Germinal center (tissue), 1 donor: Measurements from ENCODE around the gene OR10S1.
"Not testable (repeated sequence)": the region's sequence is repeated elsewhere in the genome, so short reads cannot be mapped to it uniquely, and the experiment has no call there.

Source experiments
- DNase-seq: peaks from one replicate; pipeline ENCODE4 v3.0.0; 2012; ENCODE audit warnings: mixed read lengths, low spot score

The OR10S1 gene, protein sequence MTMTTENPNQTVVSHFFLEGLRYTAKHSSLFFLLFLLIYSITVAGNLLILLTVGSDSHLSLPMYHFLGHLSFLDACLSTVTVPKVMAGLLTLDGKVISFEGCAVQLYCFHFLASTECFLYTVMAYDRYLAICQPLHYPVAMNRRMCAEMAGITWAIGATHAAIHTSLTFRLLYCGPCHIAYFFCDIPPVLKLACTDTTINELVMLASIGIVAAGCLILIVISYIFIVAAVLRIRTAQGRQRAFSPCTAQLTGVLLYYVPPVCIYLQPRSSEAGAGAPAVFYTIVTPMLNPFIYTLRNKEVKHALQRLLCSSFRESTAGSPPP

DNA sequence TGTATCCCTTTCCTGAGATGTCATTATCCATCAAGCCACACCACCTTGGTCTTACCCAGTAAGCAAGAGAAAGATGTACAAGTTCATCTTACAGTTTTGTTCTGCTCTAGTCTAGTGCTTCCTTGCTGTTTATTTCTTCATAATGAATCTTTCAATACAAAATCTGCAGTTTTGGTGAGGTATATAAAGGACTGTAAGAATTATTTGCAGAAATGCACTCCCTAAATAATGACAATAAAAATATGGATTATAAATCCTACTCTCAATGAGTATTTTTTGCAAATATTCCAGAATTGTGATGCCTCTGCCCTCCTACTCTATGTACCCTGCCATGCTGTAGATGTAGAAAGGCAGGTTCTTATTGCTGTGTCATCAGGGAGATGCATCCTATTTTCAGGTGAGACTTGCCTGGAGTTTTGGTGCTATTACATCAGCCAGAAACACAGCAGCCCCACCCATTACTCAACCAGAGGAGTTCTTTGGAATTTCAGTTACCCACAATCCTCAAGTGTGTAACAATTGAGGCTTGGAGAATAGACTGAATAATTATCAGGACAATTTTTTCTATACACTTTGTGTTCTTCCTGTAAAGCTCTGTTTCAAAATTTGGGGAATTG lies at the start of gene OR10S1:
TSS of gene OR10S1 (minus strand) at position 51 of the 617 bp plus-strand sequence. CDS start 117 bp downstream, outside the sequence.
- no peak for DNase-seq

DNA sequence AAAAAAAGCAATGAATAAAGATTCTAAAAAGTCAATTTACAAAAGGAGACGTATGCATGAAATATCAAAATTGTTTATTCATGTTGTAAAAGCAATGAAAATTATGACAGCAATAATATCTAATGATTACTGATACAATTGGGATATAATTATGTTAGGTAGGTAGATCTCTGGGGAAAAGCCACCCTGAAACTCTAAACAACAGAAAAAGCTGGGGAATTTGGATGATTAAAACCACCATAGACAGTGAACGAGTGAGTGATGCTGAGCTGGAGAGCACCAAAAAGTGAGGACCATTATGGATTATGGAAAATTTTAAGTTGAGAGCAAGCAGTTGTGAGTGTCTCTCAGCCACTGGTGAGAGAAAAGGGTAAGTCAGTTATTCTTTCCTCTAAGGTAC lies 48.9 kb upstream of the OR10S1 start, which contains the start of gene OR10G8:
TSS of gene OR10G8 (plus strand) at position 301 of the 400 bp plus-strand sequence. CDS start 2,825 bp downstream, outside the sequence.
- DNase-seq = no peak

DNA sequence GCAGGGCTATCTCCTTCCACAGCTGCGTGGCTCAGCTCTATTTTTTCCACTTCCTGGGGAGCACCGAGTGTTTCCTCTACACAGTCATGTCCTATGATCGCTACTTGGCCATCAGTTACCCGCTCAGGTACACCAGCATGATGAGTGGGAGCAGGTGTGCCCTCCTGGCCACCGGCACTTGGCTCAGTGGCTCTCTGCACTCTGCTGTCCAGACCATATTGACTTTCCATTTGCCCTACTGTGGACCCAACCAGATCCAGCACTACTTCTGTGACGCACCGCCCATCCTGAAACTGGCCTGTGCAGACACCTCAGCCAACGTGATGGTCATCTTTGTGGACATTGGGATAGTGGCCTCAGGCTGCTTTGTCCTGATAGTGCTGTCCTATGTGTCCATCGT lies 38.3 kb upstream of the OR10S1 start:
- DNase-seq = not testable (repeated sequence)

DNA sequence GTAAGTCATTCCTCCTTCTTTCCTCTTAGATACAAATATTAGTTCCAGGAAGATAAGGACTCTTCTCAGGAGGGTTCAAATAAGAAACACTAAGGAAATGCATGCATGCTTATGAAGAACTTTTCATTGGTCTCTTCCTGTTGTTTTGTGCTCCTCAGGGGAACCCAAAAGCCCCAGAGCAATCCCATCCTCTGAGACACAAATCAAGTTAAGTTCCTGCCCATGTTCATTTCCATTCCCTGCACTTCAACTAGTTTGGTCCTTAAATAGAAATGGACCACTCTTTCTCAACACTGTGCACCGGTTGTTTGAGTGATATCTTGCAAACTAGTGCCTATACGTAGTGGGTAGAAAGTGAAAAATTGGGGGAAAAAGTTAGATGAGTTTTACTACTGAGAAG lies 35.1 kb upstream of the OR10S1 start, which contains the start of gene OR10G4:
TSS of gene OR10G4 (plus strand) at position 301 of the 400 bp plus-strand sequence. CDS start 2,578 bp downstream, outside the sequence.
- no peak for DNase-seq

DNA sequence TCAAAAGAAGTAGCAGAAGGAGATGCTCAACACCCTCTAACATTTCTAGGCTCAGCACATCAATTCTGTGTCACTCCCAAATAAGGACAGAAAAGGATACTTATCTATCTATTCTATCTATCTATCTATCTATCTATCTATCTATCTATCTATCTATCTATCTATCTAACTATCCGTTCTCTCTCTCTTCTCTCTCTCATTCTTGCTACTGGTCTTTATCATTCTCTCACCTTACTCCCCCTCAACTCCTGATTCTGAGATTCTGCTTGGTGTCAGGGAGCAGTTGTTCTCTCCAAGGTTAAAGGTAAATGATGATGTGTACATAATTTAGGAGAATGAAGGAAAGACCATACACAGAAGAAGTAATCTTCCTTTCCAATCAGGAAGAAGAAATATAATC lies 17.5 kb upstream of the OR10S1 start, which contains the start of gene OR10G6:
TSS of gene OR10G6 (minus strand) at position 43 of the 400 bp plus-strand sequence. CDS start at position 43, 0 bp downstream.
- DNase-seq = no peak

DNA sequence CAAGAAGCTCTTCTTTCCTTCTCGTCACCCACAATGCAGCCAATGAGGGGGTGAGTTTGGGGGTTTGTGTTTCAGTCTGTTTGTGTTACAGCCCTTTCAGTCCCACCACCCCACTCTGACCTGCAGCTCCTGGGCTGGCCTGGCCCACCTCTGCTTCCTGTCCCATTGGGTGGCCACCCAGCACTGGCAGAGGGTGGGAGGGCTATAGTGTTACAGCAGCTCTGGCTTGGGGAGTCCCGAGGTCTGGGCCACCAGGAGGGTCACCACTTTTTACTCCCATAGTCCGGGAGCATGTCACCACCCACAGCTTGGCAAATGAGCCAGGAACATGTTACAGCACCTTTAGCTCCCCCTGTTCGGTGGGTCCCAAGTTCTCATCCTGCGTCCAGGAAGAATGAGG lies 1.7 kb upstream of the OR10S1 start:
- no peak for DNase-seq

DNA sequence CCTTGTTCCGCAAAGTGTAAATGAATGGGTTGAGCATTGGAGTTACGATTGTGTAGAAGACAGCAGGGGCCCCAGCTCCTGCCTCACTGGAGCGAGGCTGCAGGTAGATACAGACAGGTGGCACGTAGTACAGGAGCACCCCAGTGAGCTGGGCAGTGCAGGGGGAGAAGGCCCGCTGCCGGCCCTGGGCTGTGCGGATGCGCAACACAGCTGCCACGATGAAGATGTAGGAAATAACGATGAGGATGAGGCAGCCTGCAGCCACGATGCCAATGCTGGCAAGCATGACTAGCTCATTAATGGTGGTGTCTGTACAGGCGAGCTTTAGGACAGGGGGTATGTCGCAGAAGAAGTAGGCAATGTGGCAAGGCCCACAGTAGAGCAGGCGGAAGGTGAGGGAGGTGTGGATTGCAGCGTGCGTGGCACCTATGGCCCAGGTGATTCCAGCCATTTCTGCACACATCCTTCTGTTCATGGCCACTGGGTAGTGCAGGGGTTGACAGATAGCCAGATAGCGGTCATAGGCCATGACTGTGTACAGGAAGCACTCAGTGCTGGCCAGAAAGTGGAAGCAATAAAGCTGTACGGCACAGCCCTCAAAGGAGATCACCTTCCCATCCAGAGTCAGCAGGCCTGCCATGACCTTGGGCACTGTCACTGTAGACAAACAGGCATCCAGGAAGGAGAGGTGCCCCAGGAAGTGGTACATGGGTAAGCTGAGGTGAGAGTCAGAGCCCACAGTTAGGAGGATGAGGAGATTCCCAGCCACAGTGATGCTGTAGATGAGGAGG lies 616 bp downstream of the OR10S1 start:
- no peak for DNase-seq

DNA sequence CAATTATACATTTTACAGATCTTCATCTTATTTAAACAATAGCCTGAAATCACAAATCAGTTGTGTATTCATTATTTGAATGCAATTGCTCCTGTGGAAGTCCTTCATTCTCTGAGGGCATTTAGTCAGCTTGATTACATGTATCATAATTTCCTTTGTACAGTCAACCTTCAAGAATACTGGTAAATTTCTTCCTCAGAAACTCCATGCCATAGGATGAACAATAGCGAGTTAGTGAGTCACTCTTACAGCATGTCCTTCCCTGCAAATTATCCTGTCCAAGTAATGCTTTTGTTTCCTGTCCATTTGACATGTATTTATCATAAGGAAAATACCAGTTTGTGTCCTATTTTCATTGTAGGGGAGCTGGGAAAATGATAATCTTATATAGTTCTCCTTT lies 3.8 kb downstream of the OR10S1 start:
- DNase-seq = no peak

DNA sequence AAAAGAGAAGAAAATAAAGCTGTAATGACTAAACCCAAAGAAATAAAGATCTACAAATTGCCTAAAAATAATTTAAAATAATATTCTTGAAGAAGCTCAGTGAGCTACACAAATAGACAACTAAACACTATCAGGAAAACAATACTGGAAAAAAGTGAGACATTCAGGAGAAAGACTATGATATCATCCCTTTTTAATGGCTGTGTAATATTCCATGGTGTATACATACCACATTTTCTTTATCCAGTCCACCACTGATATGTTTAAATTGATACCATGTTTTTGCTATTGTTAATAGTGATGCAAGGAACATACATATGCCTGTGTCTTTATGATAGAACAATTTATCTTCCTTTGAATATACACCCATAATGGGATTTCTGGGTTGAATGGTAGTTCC lies 20.8 kb downstream of the OR10S1 start:
- DNase-seq = no peak

DNA sequence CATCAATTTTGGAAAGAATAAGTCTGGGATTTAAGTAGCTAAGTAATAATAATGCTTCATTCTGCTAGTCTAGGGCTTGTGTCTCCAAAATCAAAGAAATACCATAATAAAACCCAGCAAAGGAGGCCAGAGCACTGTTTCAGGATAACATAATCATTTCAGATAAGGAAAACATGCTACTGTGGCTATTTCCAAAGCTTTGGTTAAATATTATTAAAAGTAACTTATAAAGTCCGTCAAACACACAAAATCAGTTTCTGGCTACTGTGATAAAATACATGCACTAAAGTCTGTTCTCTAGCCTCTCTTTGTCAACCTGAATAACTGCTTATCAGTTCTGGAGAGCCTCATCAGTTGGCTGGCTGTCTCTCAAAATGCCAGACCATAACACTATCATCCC lies 32.4 kb downstream of the OR10S1 start:
- DNase-seq = no peak

DNA sequence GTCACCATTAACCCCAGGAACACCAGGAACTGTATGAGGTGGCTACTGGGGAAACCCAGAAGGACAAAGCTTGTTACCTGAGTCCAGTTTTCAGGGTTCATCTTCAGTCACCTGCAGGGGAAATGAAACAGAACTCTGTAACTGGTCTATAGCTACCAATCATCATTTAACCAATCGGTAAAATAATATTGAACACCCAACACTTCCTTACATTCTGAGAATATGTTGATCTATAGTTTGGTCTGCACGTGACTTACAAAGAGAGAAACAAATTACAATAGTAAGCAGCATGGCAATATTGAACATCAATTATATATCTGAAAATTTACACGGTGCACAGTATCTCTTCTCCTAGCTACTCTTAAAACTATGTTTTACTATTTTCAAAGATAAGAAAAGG lies 33.8 kb downstream of the OR10S1 start, which contains the start of gene OR6T1:
TSS of gene OR6T1 (minus strand) at position 101 of the 400 bp plus-strand sequence. CDS start at position 101, 0 bp downstream.
- no peak for DNase-seq

DNA sequence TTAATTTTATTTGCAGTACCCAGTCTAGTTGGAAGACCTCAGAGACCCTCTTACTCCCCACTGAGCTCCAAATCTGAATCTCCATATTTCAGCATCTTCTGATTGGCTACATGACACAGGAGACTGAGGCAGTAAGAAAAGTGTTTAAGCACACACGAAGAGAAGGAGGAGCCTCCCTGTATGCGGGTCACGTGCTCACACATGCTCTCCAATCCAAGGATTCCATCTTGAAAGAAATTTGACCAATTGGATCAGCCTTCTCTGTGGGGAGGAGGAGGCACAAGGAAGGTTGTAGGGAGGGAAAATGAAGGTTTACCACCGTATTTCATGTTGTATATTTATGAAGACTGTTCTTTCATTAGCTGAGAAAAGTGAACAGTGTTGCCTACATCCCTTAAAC lies 35.2 kb downstream of the OR10S1 start:
- no peak for DNase-seq

DNA sequence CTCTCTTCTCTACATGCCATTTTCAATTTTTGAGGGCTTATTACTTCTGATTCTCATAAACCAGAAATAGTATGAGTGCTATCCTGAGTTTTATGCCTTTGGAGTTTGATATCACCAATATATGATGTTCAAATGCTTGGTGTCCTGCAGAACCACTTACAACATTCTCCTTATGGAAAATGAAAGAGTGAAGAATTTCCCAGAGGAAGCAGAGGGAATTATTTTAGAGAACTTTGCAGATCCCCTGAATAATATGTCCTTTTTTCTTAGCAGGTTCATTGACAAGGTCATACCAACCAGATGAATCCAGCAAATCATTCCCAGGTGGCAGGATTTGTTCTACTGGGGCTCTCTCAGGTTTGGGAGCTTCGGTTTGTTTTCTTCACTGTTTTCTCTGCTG lies 38.3 kb downstream of the OR10S1 start, which contains the start of gene OR4D5:
TSS of gene OR4D5 (plus strand) at position 301 of the 400 bp plus-strand sequence. CDS start at position 301, 0 bp downstream.
- no peak for DNase-seq
